H1 (cell line): ENCODE measurements around the gene SNRPA1. TPM values are rescaled to one million over a fixed set of nuclear protein-coding genes. Genes with fewer than 3 reads are reported as not detected.

Source experiments
- CTCF ChIA-PET: fragments of 300-600 bp; sonication (Branson Sonifier 250); formaldehyde crosslinking; loops from one replicate; lab custom pipeline; 2021; ENCODE audit not compliant: partially characterized antibody; lab: Charles Lee
- POLR2A ChIA-PET: fragments of 300-600 bp; sonication (Branson Sonifier 250); formaldehyde crosslinking; loops from one replicate; lab custom pipeline; 2021; ENCODE audit warnings: inconsistent platforms; ENCODE audit not compliant: partially characterized antibody; lab: Charles Lee
- DNase-seq, 2 experiments: peaks; one replicate each; pipeline versions ENCODE4 v3.0.0 to v3.0.0-alpha.2; 2010 to 2022; ENCODE audit warnings: low spot score in 2 of 2, low read depth in 1 of 2, mixed read lengths in 1 of 2
- FAIRE-seq: peaks from 2 replicates; lab custom pipeline; 2011; peaks lifted over from hg19 to GRCh38; lab: Jason Lieb, UNC
- H2AFZ ChIP-seq: 2 replicates; pipeline ENCODE4 v1.8.1; 2012; ENCODE audit warnings: low read length, inconsistent platforms
- H2AK5ac ChIP-seq: 2 replicates; pipeline ENCODE4 v1.6.1; 2013; ENCODE audit warnings: low read depth, low read length
- H2BK120ac ChIP-seq: replicated peaks from 2 replicates; pipeline ENCODE3; 2013; ENCODE audit warnings: low read depth, low read length, inconsistent platforms
- H2BK12ac ChIP-seq: 2 replicates; pipeline ENCODE4 v1.6.1; 2013; ENCODE audit warnings: low read depth, low read length
- H2BK15ac ChIP-seq: 2 replicates; pipeline ENCODE4 v1.6.1; 2013; ENCODE audit warnings: low read length
- H2BK20ac ChIP-seq: 2 replicates; pipeline ENCODE4 v1.6.1; 2013; ENCODE audit warnings: low read length
- H2BK5ac ChIP-seq: 2 replicates; pipeline ENCODE4 v1.6.1; 2013; ENCODE audit warnings: low read depth, low read length
- H3K14ac ChIP-seq: 2 replicates; pipeline ENCODE4 v1.6.1; 2013; ENCODE audit warnings: inconsistent platforms; ENCODE audit not compliant: insufficient read length
- H3K18ac ChIP-seq: 2 replicates; pipeline ENCODE4 v1.6.1; 2013; ENCODE audit warnings: low read length; ENCODE audit errors: extremely low read depth
- H3K23ac ChIP-seq: 2 replicates; pipeline ENCODE4 v1.6.1; 2013; ENCODE audit warnings: inconsistent platforms; ENCODE audit not compliant: insufficient read length
- H3K23me2 ChIP-seq: 2 replicates; pipeline ENCODE4 v1.6.1; 2013; ENCODE audit warnings: low read depth, low read length
- H3K27ac ChIP-seq: 2 replicates; pipeline ENCODE4 v1.6.1; 2011; ENCODE audit warnings: low read depth, low read length, inconsistent platforms
- H3K27me3 ChIP-seq, 4 experiments: replicated peaks in 1 of 4; 1 replicate in 1 of 4; 2 replicates in 3 of 4; pipeline versions ENCODE4 v1.6.1 to v1.8.1; 2011 to 2013; ENCODE audit warnings: low read length in 3 of 4, mild to moderate bottlenecking in 3 of 4, inconsistent platforms in 2 of 4, mixed read lengths in 2 of 4, moderate library complexity in 1 of 4; ENCODE audit not compliant: control insufficient read depth in 3 of 4, insufficient read depth in 3 of 4; ENCODE audit errors: extremely low read depth in 1 of 4
- H3K36me3 ChIP-seq, 4 experiments: 2 replicates each; pipeline versions ENCODE4 v1.6.1 to v1.8.1; 2011 to 2013; ENCODE audit warnings: mild to moderate bottlenecking in 4 of 4, low read length in 3 of 4, moderate library complexity in 2 of 4, control low read depth in 1 of 4, inconsistent platforms in 1 of 4; ENCODE audit not compliant: insufficient read depth in 4 of 4, control insufficient read depth in 2 of 4
- H3K4ac ChIP-seq: replicated peaks from 2 replicates; pipeline ENCODE3; 2013; ENCODE audit warnings: low read length, low read depth, mixed read lengths, inconsistent platforms; ENCODE audit not compliant: insufficient read length
- H3K4me1 ChIP-seq, 4 experiments: replicated peaks in 1 of 4; 1 replicate in 1 of 4; 2 replicates in 3 of 4; pipeline versions ENCODE4 v1.6.1 to v1.8.1; 2011 to 2013; ENCODE audit warnings: low read length in 3 of 4, inconsistent platforms in 2 of 4, mixed read lengths in 1 of 4; ENCODE audit not compliant: insufficient read depth in 4 of 4, control insufficient read depth in 3 of 4
- H3K4me2 ChIP-seq, 2 experiments: 2 replicates each; pipeline versions ENCODE4 v1.6.1 to v1.8.1; 2011 to 2013; ENCODE audit warnings: low read depth in 2 of 2, low read length in 2 of 2, control low read depth in 1 of 2, inconsistent platforms in 1 of 2, mild to moderate bottlenecking in 1 of 2; ENCODE audit not compliant: insufficient read depth in 1 of 2
- H3K4me3 ChIP-seq, 4 experiments: fragments of 200-600, 300-600 bp in 1 of 4; sonication (generic), shearing (Covaris generic), sonication (Bioruptor Twin) in 1 of 4; 2 replicates each; pipeline versions ENCODE4 v1.5.1 to v1.8.1; 2011 to 2016; ENCODE audit warnings: low read length in 4 of 4, low read depth in 3 of 4, control low read depth in 2 of 4, inconsistent platforms in 2 of 4, mild to moderate bottlenecking in 2 of 4, mixed read lengths in 1 of 4, moderate library complexity in 1 of 4; ENCODE audit not compliant: insufficient read depth in 2 of 4; ENCODE audit errors: extremely low read depth in 1 of 4
- H3K56ac ChIP-seq: replicated peaks from 2 replicates; pipeline ENCODE3; 2013; ENCODE audit warnings: low read depth, mild to moderate bottlenecking, mixed read lengths, low read length, inconsistent platforms; ENCODE audit not compliant: insufficient read length
- H3K79me1 ChIP-seq: 2 replicates; pipeline ENCODE4 v1.6.1; 2013; ENCODE audit warnings: low read depth, low read length, control low read depth
- H3K79me2 ChIP-seq, 2 experiments: 2 replicates each; pipeline versions ENCODE4 v1.6.1 to v1.8.1; 2012 to 2013; ENCODE audit warnings: low read length in 2 of 2, mild to moderate bottlenecking in 2 of 2, inconsistent platforms in 1 of 2; ENCODE audit not compliant: insufficient read depth in 2 of 2, control insufficient read depth in 1 of 2
- H3K9ac ChIP-seq, 4 experiments: replicated peaks in 1 of 4; 1 replicate in 1 of 4; 2 replicates in 3 of 4; pipeline versions ENCODE4 v1.6.1 to v1.8.1; 2011 to 2013; ENCODE audit warnings: low read depth in 3 of 4, low read length in 3 of 4, control low read depth in 2 of 4, mild to moderate bottlenecking in 2 of 4, moderate library complexity in 2 of 4, inconsistent platforms in 1 of 4; ENCODE audit errors: extremely low read depth in 1 of 4
- H3K9me3 ChIP-seq, 2 experiments: 2 replicates each; pipeline versions ENCODE4 v1.6.1 to v1.8.1; 2012 to 2013; ENCODE audit warnings: mild to moderate bottlenecking in 2 of 2, moderate library complexity in 2 of 2, control low read depth in 1 of 2, inconsistent platforms in 1 of 2, low read depth in 1 of 2, low read length in 1 of 2, mixed read lengths in 1 of 2; ENCODE audit not compliant: insufficient read depth in 2 of 2
- H4K20me1 ChIP-seq, 2 experiments: replicated peaks in 1 of 2; 2 replicates each; pipeline versions ENCODE3 to v1.8.1; 2011 to 2013; ENCODE audit warnings: inconsistent platforms in 2 of 2, low read length in 2 of 2, mild to moderate bottlenecking in 1 of 2; ENCODE audit not compliant: insufficient read depth in 2 of 2, control insufficient read depth in 1 of 2
- H4K5ac ChIP-seq: 2 replicates; pipeline ENCODE4 v1.6.1; 2013; ENCODE audit warnings: low read length, low read depth, mixed read lengths, inconsistent platforms; ENCODE audit not compliant: insufficient read length
- H4K8ac ChIP-seq: 2 replicates; pipeline ENCODE4 v1.8.0; 2013; ENCODE audit warnings: mild to moderate bottlenecking, moderate library complexity, low read length, inconsistent platforms; ENCODE audit not compliant: insufficient read depth; ENCODE audit errors: extremely low read depth
- H4K91ac ChIP-seq: replicated peaks from 2 replicates; pipeline ENCODE3; 2013; ENCODE audit warnings: low read length, mixed read lengths, inconsistent platforms; ENCODE audit not compliant: insufficient read length
- KDM4A ChIP-seq: IDR thresholded peaks from one replicate; pipeline ENCODE4 v1.7.1; 2012; ENCODE audit warnings: low read depth, mild to moderate bottlenecking, moderate library complexity, low read length, inconsistent platforms; ENCODE audit not compliant: severe bottlenecking
- SP1 ChIP-seq: IDR thresholded peaks from 2 replicates; pipeline ENCODE4 v1.6.1; 2011; ENCODE audit warnings: low read depth, low read length
- SRF ChIP-seq: IDR thresholded peaks from 2 replicates; pipeline ENCODE4 v1.6.1; 2011; ENCODE audit warnings: mild to moderate bottlenecking, low read depth, low read length, moderate library complexity
- WGBS, 2 experiments: shearing (Covaris generic) in 1 of 2; methylation state at CpG; one replicate each; pipeline versions ENCODE4 v1.1.6 to v1.1.7; 2013 to 2015; ENCODE audit warnings: low lambda C conversion rate in 2 of 2, mixed read lengths in 2 of 2, inconsistent platforms in 1 of 2, low coverage in 1 of 2, missing lambda C conversion rate in 1 of 2; ENCODE audit not compliant: insufficient replicate concordance in 2 of 2, insufficient coverage in 1 of 2, insufficient read length in 1 of 2; ENCODE audit errors: extremely low coverage in 1 of 2, missing lambda C conversion rate in 1 of 2; 5-methylcytosine and 5-hydroxymethylcytosine counted together
- polyA plus RNA-seq, 7 experiments: library from polyadenylated mRNA; depleted of rRNA in 3 of 7; stranded (reverse) in 5 of 7; unstranded in 2 of 7; fragments of >200 nt in 5 of 7; fragments of 200-250 nt in 2 of 7; gene quantifications; 1 replicate in 5 of 7; 2 replicates in 1 of 7; 4 replicates in 1 of 7; pipeline versions ENCODE4 v1.2.1 to v1.2.3, GENCODE V29; 2011 to 2013; ENCODE audit warnings: missing spikeins in 2 of 7, mixed read lengths in 2 of 7
- total RNA-seq: library from RNA; stranded (reverse); fragmentation: NEBNext Ultra II Directional; extraction: Animal tissue kit (Norgen Biotek cat#: 25700); gene quantifications from 2 replicates; pipeline ENCODE4 v1.2.1, GENCODE V29; 2021

Gene SNRPA1
- total and polyA plus RNA-seq, 2 of the 8 experiments (the other 6 are each of a cell fraction or from before 2014, with no cell fraction given) = 140 to 221 TPM

DNA sequence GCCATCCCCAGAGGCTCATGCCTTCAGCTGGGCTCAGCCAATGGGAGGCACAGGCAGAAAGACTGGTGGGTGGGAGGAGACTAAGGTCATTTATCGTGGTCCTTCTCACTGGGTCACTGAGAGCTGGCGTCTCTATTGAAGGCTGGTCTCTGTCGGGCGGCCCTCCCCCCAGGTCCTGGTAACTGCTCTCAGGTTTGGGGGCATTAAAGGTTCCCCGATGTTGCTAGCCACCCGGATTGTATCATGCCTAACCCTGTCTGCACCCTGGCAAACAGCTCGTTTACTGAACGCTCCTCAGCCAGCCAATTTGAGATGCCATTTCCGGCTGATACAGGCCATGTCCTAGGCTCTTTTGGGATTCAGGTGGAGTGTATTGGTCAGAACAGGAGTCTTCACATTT, 28.3 kb downstream of the SNRPA1 start:
- no peak overlapping the region for H2AK5ac ChIP-seq
- H3K79me1 ChIP-seq = no peaks in the 10 kb centered on the region
- H2BK5ac ChIP-seq = no peak overlapping the region
- H3K36me3 ChIP-seq = peaks cover 2 to 15% (median 9%) of the 10 kb centered on the region in 4 experiments; a peak in 7 of 8 replicates
- ChIA-PET POLR2A (interaction anchor here (0.6 to 2.7 kb wide), 6 partner anchors 9 to 187 kb away, joined by 3 to 9 read pairs (median 4); partner anchors contain the start of gene CHSY1), CTCF (interaction anchor here (0.6 to 6.3 kb wide), 22 partner anchors 9 to 456 kb away, joined by 3 to 62 read pairs (median 4); partner anchors contain the start of gene SNRPA1)
- no peak for DNase-seq
- no peak overlapping the region for H4K5ac ChIP-seq
- peaks cover 0 to 2% (median 0%) of the 10 kb centered on the region in 4 experiments; a peak in 1 of 7 replicates for H3K4me1 ChIP-seq
- no peak overlapping the region for H2BK20ac ChIP-seq
- H3K4ac ChIP-seq = no peak overlapping the region
- no peak for FAIRE-seq
- H2AFZ ChIP-seq = no peak overlapping the region
- 0 out of 2 replicates have a peak overlapping the region, but pooled peaks have one; percentile 19 for H3K18ac ChIP-seq
- H3K4me2 ChIP-seq = no peak overlapping the region
- H3K56ac ChIP-seq = no peak overlapping the region
- H4K8ac ChIP-seq = no peak overlapping the region
- H2BK12ac ChIP-seq = no peak overlapping the region
- H3K9me3 ChIP-seq = no peaks in the 10 kb centered on the region
- H3K79me2 ChIP-seq = no peaks in the 10 kb centered on the region
- WGBS, 2 experiments = 85% methylated on average over 9 of the region's 9 CpGs; no CpG with 5 or more reads in 1 of the 2 experiments
- H3K27ac ChIP-seq = no peak overlapping the region
- no peak overlapping the region for H3K9ac ChIP-seq
- H3K4me3 ChIP-seq = no peak overlapping the region
- H3K14ac ChIP-seq = no peak overlapping the region
- no peaks in the 10 kb centered on the region for H3K27me3 ChIP-seq
- H2BK15ac ChIP-seq = no peak overlapping the region
- peaks cover 0 to 2% of the 10 kb centered on the region in 2 experiments for H4K20me1 ChIP-seq
- no peak overlapping the region for H3K23ac ChIP-seq
- no peak overlapping the region for H2BK120ac ChIP-seq
- H4K91ac ChIP-seq = no peak overlapping the region
- no peaks in the 10 kb centered on the region for H3K23me2 ChIP-seq
- no peak for TF ChIP-seq SRF
- TF ChIP-seq KDM4A = no peak
- TF ChIP-seq SP1 = no peak
